Activated CD4-positive, alpha-beta T cell treated with anti-CD3 and anti-CD28 coated beads, Interleukin-2, amount 50 U/mL, for 24 hours (primary cell): ENCODE data around the gene PERM1.
"Not testable (repeated sequence)": the region's sequence is repeated elsewhere in the genome, so short reads cannot be mapped to it uniquely, and the experiment has no call there.

Experiments
- DNase-seq, 2 donors: peaks; one replicate each; pipeline ENCODE4 v3.0.0-alpha.2; 2020; ENCODE audit warnings: low read depth in 1 of 2, low spot score in 1 of 2

The PERM1 gene

GRCh38 chr1:981955-982558 is at the start of gene PERM1:
PERM1 (minus strand) TSS chr1:982093; CDS start chr1:981029, 1,064 bp downstream.
- DNase-seq: no peak

GRCh38 chr1:1030867-1031658 is 49.2 kb upstream of the PERM1 start:
- not testable (repeated sequence) for DNase-seq

GRCh38 chr1:1027791-1028190 is 45.9 kb upstream of the PERM1 start:
- no peak for DNase-seq

GRCh38 chr1:1026599-1027413 is 44.9 kb upstream of the PERM1 start:
- no peak for DNase-seq

GRCh38 chr1:1025730-1026129 is 43.8 kb upstream of the PERM1 start:
- DNase-seq: no peak

- DNase-seq: no peak
These were observed 43.1 kb upstream of the PERM1 start for GRCh38 chr1:1024771-1025699.

- no peak for DNase-seq
These were observed 42.4 kb upstream of the PERM1 start for GRCh38 chr1:1024149-1024770.

- DNase-seq: no peak
These were observed 41.8 kb upstream of the PERM1 start for GRCh38 chr1:1023700-1024099.

GRCh38 chr1:1022302-1023009 is 40.6 kb upstream of the PERM1 start:
- DNase-seq: no peak

GRCh38 chr1:1021920-1022259 is 40.0 kb upstream of the PERM1 start:
- no peak for DNase-seq

GRCh38 chr1:1021010-1021919 is 39.4 kb upstream of the PERM1 start:
- no peak for DNase-seq

- no peak for DNase-seq
These were observed 38.6 kb upstream of the PERM1 start for GRCh38 chr1:1020415-1021009.

- DNase-seq: no peak
These were observed 38.1 kb upstream of the PERM1 start, which contains the start of gene AGRN for GRCh38 chr1:1020000-1020404. AGRN (plus strand) TSS chr1:1020120; CDS start chr1:1020173, 53 bp downstream.

- peak; percentile 62 to 67 for DNase-seq
These were observed 37.5 kb upstream of the PERM1 start for GRCh38 chr1:1019122-1019999.

- DNase-seq: not testable (repeated sequence)
These were observed 36.4 kb upstream of the PERM1 start for GRCh38 chr1:1018321-1018685.

- not testable (repeated sequence) for DNase-seq
These were observed 35.8 kb upstream of the PERM1 start for GRCh38 chr1:1017397-1018320.
